IPS-18a (cell line): Measurements from ENCODE around the gene TRAPPC14.

Experiments used
- H3K27ac ChIP-seq: one replicate; pipeline ENCODE4 v1.5.1; 2013; ENCODE audit warnings: low read length
- H3K27me3 ChIP-seq: one replicate; pipeline ENCODE4 v1.6.1; 2013; ENCODE audit warnings: mild to moderate bottlenecking, low read length; ENCODE audit not compliant: control insufficient read depth, insufficient read depth
- H3K36me3 ChIP-seq: one replicate; pipeline ENCODE4 v1.6.1; 2013; ENCODE audit warnings: low read depth, low read length; ENCODE audit not compliant: control insufficient read depth
- H3K4me1 ChIP-seq: one replicate; pipeline ENCODE4 v1.6.1; 2013; ENCODE audit warnings: low read depth, low read length; ENCODE audit not compliant: control insufficient read depth
- H3K4me3 ChIP-seq: one replicate; pipeline ENCODE4 v1.5.1; 2013; ENCODE audit warnings: low read length
- H3K9ac ChIP-seq: one replicate; pipeline ENCODE4 v1.6.1; 2013; ENCODE audit warnings: mild to moderate bottlenecking, low read length, moderate library complexity
- H3K9me3 ChIP-seq: one replicate; pipeline ENCODE4 v1.6.1; 2013; ENCODE audit warnings: low read depth, low read length; ENCODE audit not compliant: control insufficient read depth

The TRAPPC14 gene

DNA sequence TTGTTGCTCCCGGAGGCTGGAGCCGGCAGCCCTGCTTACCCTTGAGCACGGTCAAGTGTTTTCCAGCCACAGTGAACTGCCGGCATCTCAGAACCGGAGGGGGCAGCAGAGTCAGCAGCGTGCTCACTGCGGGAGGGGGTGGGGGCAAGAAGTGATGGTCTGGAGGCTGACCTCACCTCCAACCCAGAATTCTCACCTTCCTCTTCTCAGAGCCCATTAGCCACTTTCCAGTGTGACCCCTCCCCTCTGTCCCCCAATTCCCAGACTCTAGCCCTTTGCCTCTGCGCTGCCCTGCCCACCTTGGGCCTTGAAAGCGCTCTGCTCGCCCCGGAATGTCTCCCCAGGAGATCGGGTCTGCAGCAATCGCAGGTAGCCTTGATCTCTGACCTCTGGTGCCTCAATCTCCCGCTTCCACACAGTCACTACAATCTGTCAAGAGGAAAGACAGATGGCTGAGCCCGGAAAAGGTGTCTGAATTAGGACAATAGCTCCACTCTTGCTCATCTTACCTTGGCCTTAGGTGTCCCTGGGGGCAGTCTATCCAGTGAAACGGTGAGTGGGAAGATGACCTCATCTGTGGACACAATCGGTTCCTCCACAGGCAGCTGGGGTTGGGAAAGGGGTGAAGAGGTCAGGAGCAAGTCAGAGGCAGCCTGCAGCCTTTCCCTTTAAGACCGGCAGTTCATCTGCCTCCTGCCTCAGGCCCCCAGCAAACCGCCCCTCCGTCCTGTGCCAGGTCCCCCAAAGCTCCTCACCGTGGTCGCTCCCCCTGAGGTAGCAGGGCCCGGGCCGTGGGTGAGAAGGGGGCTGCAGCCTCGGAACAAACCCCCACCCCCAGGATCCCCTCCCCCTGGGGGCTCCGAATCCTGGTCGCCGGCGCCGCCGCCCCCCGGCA, 942 bp downstream of the TRAPPC14 start:
- peak overlapping the region; percentile 69 for H3K9ac ChIP-seq
- no peak overlapping the region for H3K27ac ChIP-seq
- H3K27me3 ChIP-seq: no peaks in the 10 kb centered on the region
- no peaks in the 10 kb centered on the region for H3K9me3 ChIP-seq
- H3K4me1 ChIP-seq: peaks cover 4% of the 10 kb centered on the region
- H3K4me3 ChIP-seq: peak overlapping the region; percentile 82
- peaks cover 24% of the 10 kb centered on the region for H3K36me3 ChIP-seq

DNA sequence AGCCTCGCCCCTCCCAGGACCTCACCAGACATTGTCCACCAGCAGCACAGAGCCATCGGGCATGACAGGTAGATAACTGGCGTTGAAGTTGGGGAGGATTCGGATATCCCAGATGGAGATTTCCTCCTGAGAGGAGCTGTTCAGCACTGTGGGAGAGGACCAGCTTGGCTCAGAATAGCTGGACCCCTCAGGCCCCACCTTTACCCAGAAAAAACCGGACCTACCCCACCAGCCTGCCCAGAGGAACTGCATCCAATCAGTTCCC, 1.5 kb downstream of the TRAPPC14 start:
- H3K9me3 ChIP-seq: no peaks in the 10 kb centered on the region
- H3K9ac ChIP-seq: no peak overlapping the region
- peaks cover 24% of the 10 kb centered on the region for H3K36me3 ChIP-seq
- peaks cover 4% of the 10 kb centered on the region for H3K4me1 ChIP-seq
- H3K27ac ChIP-seq: no peak overlapping the region
- H3K27me3 ChIP-seq: no peaks in the 10 kb centered on the region
- peak overlapping the region; percentile 82 for H3K4me3 ChIP-seq

DNA sequence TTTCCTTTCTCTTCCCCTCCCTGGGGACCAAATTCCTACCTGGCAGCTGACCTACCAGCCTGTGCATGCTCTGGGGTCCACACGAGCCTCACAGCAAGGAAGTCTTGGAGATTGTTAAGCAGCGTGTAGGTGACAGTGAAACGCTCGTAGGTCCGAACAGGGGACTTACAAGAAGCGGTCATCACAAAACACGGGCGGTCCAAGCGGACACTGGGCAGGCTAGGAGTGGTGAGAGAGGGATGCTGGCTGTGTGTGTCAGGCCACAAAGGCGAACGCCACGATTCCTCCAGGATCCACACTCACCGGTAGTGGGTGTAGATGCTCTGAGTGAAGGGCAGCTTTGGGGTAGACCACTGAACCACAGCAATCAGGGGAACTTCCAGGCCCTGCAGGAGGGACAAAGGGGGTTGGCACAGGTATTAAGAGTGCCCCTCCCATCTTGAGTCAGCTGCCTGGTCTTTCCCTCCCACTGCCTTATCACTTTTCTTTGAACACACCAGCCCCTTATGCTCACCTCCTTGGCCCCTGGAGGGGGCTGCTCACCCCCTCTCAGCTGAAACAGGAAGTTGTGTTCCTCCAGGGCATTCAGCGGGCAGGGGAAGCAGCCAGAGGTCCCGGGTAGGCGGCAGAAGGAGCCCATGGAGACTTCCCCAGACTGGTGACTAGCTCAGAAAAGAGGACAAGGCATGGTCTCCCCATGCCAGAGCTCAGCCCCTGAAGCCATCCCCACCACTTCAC, 2.0 kb downstream of the TRAPPC14 start:
- Histone ChIP-seq H3K27me3 (no peaks in the 10 kb centered on the region), H3K36me3 (peaks cover 24% of the 10 kb centered on the region), H3K4me1 (peaks cover 4% of the 10 kb centered on the region), H3K4me3 (peak overlapping the region; percentile 82), H3K9me3 (no peaks in the 10 kb centered on the region), H3K27ac (no peak overlapping the region), H3K9ac (no peak overlapping the region)

DNA sequence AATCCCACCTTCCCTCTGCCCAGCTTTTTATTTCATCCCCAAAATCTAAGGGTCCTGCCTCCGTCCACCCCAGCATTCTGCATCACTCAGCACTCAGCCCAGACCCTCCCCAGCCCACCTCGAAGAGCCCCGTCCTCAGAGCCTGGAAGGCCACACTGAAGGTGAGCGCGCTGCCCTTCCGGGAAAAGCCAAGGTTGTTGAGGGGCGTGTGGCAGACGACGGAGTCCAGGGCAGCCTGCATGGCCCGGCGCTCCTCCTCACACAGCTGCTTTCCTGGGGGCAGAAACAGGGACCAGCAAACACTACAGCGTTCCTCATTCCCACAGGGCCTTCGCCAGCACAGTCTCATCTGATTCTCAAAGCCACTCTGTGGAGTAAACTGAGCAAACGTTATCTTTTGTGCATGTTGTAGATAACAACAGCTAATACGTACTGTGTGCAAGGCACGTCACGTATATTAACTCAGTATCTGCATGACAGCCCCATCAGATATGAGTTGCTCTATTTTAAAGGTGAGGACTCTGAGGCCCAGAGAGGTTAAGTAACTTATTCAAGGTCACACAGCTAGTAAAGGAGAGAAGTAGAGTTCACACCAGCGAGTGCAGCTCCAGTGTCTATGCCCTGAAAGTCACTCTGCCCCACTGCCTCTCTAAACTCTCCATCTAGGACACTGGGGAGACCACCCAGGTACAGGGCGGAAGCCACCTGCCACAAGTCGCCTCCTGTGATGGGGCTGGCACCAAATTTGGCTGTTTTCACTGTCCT, 2.8 kb downstream of the TRAPPC14 start:
- no peaks in the 10 kb centered on the region for H3K9me3 ChIP-seq
- peaks cover 4% of the 10 kb centered on the region for H3K4me1 ChIP-seq
- no peak overlapping the region for H3K4me3 ChIP-seq
- no peak overlapping the region for H3K27ac ChIP-seq
- no peaks in the 10 kb centered on the region for H3K27me3 ChIP-seq
- peaks cover 24% of the 10 kb centered on the region for H3K36me3 ChIP-seq
- no peak overlapping the region for H3K9ac ChIP-seq

DNA sequence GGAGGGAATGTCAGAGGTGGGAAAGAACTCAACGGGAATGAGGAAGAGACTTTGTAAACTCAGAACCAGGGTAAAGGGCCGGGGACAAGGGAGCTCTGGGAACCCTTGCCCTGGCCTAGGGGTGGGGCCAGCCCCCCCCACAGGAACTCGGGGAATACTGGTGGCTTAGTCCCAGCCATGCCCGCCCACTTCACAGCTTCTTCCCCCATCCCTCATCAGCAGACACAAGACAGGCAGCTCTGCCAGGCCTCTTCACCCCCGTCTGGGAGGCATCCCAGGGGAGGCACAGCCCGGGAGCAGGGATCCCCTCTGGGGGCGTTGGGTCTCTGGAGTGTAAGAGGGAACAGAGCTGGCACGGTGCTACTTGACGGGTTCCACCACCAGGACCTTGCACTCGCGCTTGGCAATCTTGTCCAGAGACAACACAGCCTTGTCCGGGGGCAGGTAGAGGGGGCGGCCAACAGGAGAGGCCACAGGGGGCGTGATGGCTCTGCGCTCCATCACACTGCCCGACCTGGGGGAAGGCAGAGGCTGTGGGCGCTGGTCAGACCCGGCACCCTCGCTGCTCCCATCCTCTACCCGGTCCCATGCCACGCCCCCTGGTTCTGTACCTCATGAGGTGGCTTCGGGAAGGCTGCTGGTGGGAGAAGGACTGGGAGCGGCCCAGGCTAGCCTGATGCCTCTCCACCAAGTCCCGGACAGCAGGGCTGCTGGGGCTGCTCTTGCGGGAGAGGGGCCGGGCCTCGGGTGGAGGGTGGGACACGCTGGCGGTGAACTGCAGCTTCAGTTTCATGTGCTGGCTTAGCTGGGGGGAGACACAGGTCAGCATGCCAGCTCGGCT, 3.7 kb downstream of the TRAPPC14 start:
- Histone ChIP-seq H3K36me3 (peaks cover 24% of the 10 kb centered on the region), H3K27me3 (no peaks in the 10 kb centered on the region), H3K27ac (no peak overlapping the region), H3K9me3 (no peaks in the 10 kb centered on the region), H3K9ac (no peak overlapping the region), H3K4me3 (no peak overlapping the region), H3K4me1 (peaks cover 8% of the 10 kb centered on the region)

DNA sequence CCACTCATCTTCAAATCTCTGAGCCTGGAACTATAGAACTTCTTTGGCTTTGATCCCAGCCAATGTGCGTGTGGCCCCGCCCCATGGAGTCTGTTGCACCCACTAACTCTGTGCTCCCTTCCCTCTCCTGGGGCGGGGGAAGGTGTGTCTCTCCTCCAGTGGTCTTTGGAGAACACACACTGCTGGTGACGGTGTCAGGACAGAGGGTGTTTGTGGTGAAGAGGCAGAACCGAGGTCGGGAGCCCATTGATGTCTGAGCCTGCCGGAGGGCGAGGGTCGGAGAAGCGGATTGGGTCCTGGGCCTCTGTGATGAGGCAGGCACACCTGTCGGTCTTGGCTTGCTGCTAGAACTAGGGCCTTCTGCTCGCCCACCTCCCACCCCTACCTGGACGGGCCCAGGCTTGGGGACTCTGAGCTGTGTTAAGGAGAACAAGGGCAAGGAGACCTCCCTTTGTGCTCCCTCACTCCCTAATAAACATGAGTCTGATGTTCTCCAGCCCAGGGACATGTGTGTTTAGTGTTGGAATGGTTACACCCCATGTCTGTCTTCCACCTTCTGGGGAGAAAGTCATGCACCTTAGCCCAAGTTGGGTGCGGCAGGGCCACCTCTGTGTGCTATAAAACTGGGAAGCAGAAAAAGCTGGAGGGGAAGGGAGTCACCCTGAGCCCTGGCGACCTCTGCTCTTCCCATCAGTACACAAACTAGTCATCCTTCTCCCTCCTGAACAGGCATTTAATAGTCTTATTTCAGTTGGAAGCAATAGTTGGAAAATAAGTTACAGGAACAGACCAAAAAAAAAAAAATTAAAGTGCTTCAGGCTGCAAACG, 4.6 kb downstream of the TRAPPC14 start:
- no peak overlapping the region for H3K27ac ChIP-seq
- H3K36me3 ChIP-seq: peaks cover 24% of the 10 kb centered on the region
- H3K9me3 ChIP-seq: no peaks in the 10 kb centered on the region
- H3K27me3 ChIP-seq: no peaks in the 10 kb centered on the region
- no peak overlapping the region for H3K4me3 ChIP-seq
- H3K4me1 ChIP-seq: peaks cover 10% of the 10 kb centered on the region
- no peak overlapping the region for H3K9ac ChIP-seq

DNA sequence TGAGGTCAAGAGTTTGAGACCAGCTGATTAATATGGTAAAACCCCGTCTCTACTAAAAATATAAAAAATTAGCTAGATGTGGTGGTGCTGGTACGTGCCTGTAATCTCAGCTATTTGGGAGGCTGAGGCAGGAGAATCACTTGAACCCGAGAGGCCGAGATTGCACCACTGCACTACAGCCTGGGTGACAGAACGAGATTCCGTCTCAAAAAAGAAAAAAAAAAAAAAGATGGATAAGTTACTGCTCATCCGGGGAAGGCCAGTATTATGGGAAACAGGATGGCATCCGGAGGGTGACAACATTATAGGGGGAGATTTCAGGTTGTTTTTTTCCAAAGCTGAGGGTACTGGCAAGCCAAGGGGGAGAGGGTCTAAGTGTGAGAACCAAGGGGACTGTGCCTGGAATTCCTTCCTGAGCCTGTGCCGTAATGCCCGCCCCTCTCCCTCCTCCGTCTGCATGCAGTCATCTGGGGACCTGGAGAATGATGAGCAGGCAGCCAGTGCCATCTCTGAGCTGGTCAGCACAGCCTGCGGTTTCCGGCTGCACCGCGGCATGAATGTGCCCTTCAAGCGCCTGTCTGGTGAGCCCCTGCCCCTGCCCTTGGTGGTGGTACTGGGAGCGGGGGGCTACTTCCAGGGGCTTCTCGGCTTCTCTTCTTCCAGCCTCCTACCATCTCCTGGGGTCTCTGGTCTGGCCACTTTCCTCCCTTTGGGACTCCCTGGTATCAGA, 5.4 kb downstream of the TRAPPC14 start:
- no peak overlapping the region for H3K27ac ChIP-seq
- no peak overlapping the region for H3K4me3 ChIP-seq
- H3K36me3 ChIP-seq: peaks cover 24% of the 10 kb centered on the region
- H3K9me3 ChIP-seq: no peaks in the 10 kb centered on the region
- H3K27me3 ChIP-seq: no peaks in the 10 kb centered on the region
- H3K4me1 ChIP-seq: peaks cover 12% of the 10 kb centered on the region
- no peak overlapping the region for H3K9ac ChIP-seq

DNA sequence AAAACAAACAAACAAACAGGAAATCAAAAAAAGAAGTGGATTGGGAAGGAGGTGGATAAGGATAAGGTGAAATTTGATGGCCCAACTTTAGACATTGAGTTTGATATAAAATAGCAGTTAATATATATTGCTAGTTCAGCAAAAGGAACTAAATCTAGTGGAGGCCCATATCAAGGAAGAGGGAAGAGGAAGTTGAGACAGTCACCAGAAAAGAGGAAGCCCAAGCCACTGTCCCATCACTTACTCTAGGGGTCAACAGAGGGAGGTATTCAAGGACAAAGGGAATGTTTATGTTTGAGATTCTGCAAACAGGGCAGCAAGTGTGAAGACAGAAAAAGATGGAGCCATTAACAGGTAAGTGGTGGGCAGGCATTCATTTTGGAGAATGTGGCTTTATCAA, 6.1 kb downstream of the TRAPPC14 start:
- H3K9ac ChIP-seq: no peak overlapping the region
- H3K36me3 ChIP-seq: peaks cover 24% of the 10 kb centered on the region
- peaks cover 11% of the 10 kb centered on the region for H3K4me1 ChIP-seq
- H3K27me3 ChIP-seq: no peaks in the 10 kb centered on the region
- H3K9me3 ChIP-seq: no peaks in the 10 kb centered on the region
- H3K4me3 ChIP-seq: no peak overlapping the region
- no peak overlapping the region for H3K27ac ChIP-seq

DNA sequence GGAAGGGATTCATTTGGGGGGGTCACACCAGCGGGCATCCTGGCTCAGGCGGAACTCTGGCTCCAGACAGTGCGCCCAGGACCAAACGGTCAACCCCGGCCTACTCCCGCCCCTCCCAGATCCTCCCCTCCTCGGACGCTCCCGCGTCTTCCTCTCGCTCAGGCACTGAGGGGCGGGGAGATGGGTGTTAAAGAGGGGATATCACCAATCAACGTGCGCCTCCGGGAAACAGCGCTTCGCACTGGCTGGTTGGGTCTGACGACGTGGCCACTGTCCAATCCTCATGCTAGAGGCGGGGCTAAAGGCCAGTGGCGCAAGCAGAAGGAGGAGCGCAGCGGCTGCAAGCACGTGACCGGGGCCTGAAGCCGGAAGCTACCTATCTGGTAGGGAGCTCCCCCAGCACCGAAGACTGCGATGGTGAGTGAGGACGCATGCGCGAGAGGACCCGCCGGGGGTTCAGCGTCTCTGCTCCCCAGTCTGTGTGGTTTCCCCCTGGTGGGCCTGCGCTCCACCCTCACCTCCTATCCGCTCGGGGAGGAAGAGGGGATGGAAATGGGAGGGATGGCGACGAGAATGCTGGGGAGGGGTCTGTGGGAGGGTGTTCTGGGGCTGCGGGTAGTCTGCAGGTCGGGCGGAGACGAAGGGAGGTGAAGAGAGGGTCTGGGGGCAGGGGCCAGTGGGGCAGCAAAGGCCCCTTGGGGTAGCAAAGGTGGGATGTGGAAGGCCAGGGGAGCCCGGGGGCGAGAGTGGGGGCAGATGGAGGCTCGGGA, 9.8 kb downstream of the TRAPPC14 start, which contains the start of gene LAMTOR4:
TSS of gene LAMTOR4 (plus strand) at position 360 of the 770 bp plus-strand sequence. CDS start at position 415, 55 bp downstream.
- Histone ChIP-seq H3K4me3 (peak within 1 kb of the TSS; percentile 94), H3K4me1 (peaks cover 10% of the 10 kb centered on the region), H3K27ac (peak within 1 kb of the TSS; percentile 67), H3K27me3 (no peaks in the 10 kb centered on the region), H3K36me3 (peaks cover 3% of the 10 kb centered on the region), H3K9me3 (no peaks in the 10 kb centered on the region), H3K9ac (peak within 1 kb of the TSS; percentile 77)
